K562 (cell line): ENCODE measurements around the gene SPTLC3. TPM values are rescaled to one million over a fixed set of nuclear protein-coding genes. Genes with fewer than 3 reads are reported as not detected.

Experiments
- ATAC-seq: fragments of 200-7000 bp; cut with Tn5 transposase; 3 replicates; pipeline ENCODE4 v1.9.1; 2020; ENCODE audit warnings: moderate library complexity
- BruUV-seq: library from RNA; stranded (reverse); fragments of 400-500 nt; replicated peaks from 2 replicates; lab custom pipeline; 2021; lab: Mats Ljungman, UMichigan
- CTCF ChIA-PET: fragments of 300-600 bp; formaldehyde crosslinking; extraction: SDS; loops from one replicate; lab custom pipeline; 2021; ENCODE audit warnings: low intra/inter-chr PET ratio; lab: Yijun Ruan, JAX
- POLR2A ChIA-PET: fragments of 300-600, 350-650 bp; sonication (Branson Sonifier 250); formaldehyde crosslinking; extraction: SDS; loops from one replicate; lab custom pipeline; 2021; ENCODE audit warnings: antibody characterized with exemption, inconsistent platforms; lab: Yijun Ruan, JAX
- DNase-seq, 4 experiments: peaks; one replicate each; pipeline versions ENCODE4 v3.0.0 to v3.0.0-alpha.2; 2011 to 2018; ENCODE audit warnings: low spot score in 3 of 4, mixed read lengths in 3 of 4; ENCODE audit errors: extremely low read depth in 1 of 4
- FAIRE-seq: peaks from 2 replicates; lab custom pipeline; 2011; peaks lifted over from hg19 to GRCh38; lab: Jason Lieb, UNC
- H2AFZ ChIP-seq: 2 replicates; pipeline ENCODE4 v1.6.0; 2011; ENCODE audit warnings: low read depth, low read length, control low read depth, inconsistent platforms
- H3K27ac ChIP-seq: fragments of 200-600 bp; 3 replicates; pipeline ENCODE4 v1.8.0; 2011; ENCODE audit warnings: low read depth, mild to moderate bottlenecking, control low read depth, inconsistent platforms, low read length, moderate library complexity, mixed read lengths; ENCODE audit errors: extremely low read depth
- H3K27me3 ChIP-seq, 2 experiments: fragments of 300-600 bp in 1 of 2; 2 replicates in 1 of 2; 3 replicates in 1 of 2; pipeline versions ENCODE4 v1.6.0 to v1.8.0; 2011; ENCODE audit warnings: inconsistent platforms in 2 of 2, low read length in 2 of 2, mild to moderate bottlenecking in 1 of 2, mixed read lengths in 1 of 2, moderate library complexity in 1 of 2; ENCODE audit not compliant: control insufficient read depth in 2 of 2, insufficient read depth in 2 of 2
- H3K36me3 ChIP-seq: fragments of 300-600 bp; 3 replicates; pipeline ENCODE4 v1.8.0; 2011; ENCODE audit warnings: mild to moderate bottlenecking, low read length, inconsistent platforms; ENCODE audit not compliant: control insufficient read depth, insufficient read depth
- H3K4me1 ChIP-seq, 2 experiments: fragments of 200-600 bp in 1 of 2; replicated peaks in 1 of 2; 2 replicates in 1 of 2; 3 replicates in 1 of 2; pipeline versions ENCODE4 v1.5.1 to v1.8.0; 2011; ENCODE audit warnings: inconsistent platforms in 2 of 2, low read length in 2 of 2, mild to moderate bottlenecking in 1 of 2, mixed read lengths in 1 of 2, moderate library complexity in 1 of 2; ENCODE audit not compliant: control insufficient read depth in 2 of 2, insufficient read depth in 2 of 2
- H3K4me2 ChIP-seq: 2 replicates; pipeline ENCODE4 v1.6.1; 2011; ENCODE audit warnings: low read length, control low read depth, inconsistent platforms, mixed read lengths; ENCODE audit not compliant: insufficient read depth
- H3K4me3 ChIP-seq: fragments of 200-600 bp; sonication (generic), shearing (Covaris generic); 2 replicates; pipeline ENCODE4 v1.5.1; 2016; ENCODE audit warnings: control low read depth, inconsistent platforms
- H3K79me2 ChIP-seq: fragments of 200-600 bp; 3 replicates; pipeline ENCODE4 v1.8.0; 2011; ENCODE audit warnings: low read length, inconsistent platforms; ENCODE audit not compliant: control insufficient read depth, insufficient read depth
- H3K9ac ChIP-seq, 2 experiments: 2 replicates each; pipeline versions ENCODE4 v1.6.0 to v1.6.1; 2011; ENCODE audit warnings: low read depth in 2 of 2, low read length in 2 of 2, control low read depth in 1 of 2, inconsistent platforms in 1 of 2, mild to moderate bottlenecking in 1 of 2, mixed read lengths in 1 of 2; ENCODE audit not compliant: insufficient read depth in 1 of 2
- H3K9me1 ChIP-seq: one replicate; pipeline ENCODE4 v1.6.0; 2011; ENCODE audit warnings: inconsistent platforms, mild to moderate bottlenecking, low read length, moderate library complexity; ENCODE audit not compliant: control insufficient read depth, insufficient read depth
- H3K9me3 ChIP-seq: replicated peaks from 2 replicates; pipeline ENCODE4 v1.5.1; 2011; ENCODE audit warnings: low read depth, low read length, inconsistent platforms; ENCODE audit not compliant: control insufficient read depth, insufficient read depth
- H4K20me1 ChIP-seq: replicated peaks from 2 replicates; pipeline ENCODE4 v1.6.1; 2011; ENCODE audit warnings: low read length, inconsistent platforms, mixed read lengths; ENCODE audit not compliant: control insufficient read depth, insufficient read depth
- CTBP1 ChIP-seq: fragments of 450-650 bp; IDR thresholded peaks from 2 replicates; pipeline ENCODE4 v1.6.1; 2016; ENCODE audit warnings: borderline replicate concordance
- HDAC6 ChIP-seq: IDR thresholded peaks from 2 replicates; pipeline ENCODE4 v1.6.1; 2012; ENCODE audit warnings: low read depth, mild to moderate bottlenecking, control low read depth, inconsistent platforms, low read length, moderate library complexity
- HNRNPL ChIP-seq: fragments of 200-400 bp; formaldehyde crosslinking; IDR thresholded peaks from 2 replicates; pipeline ENCODE4 v1.6.1; 2017; ENCODE audit warnings: low read depth, mild to moderate bottlenecking, low read length
- KDM5B ChIP-seq: fragments of 200-600 bp; sonication (generic); IDR thresholded peaks from 2 replicates; pipeline ENCODE4 v1.6.1; 2012; ENCODE audit warnings: low read depth, mild to moderate bottlenecking, moderate library complexity, low read length, control low read depth, inconsistent platforms; ENCODE audit not compliant: insufficient replicate concordance
- MTF1 ChIP-seq: fragments of 250-450 bp; sonication (Bioruptor Pico); IDR thresholded peaks from 2 replicates; pipeline ENCODE4 v1.9.0; 2021; ENCODE audit warnings: moderate library complexity, mild to moderate bottlenecking, inconsistent platforms, borderline replicate concordance
- RBM17 ChIP-seq: fragments of 200-400 bp; formaldehyde crosslinking; IDR thresholded peaks from 2 replicates; pipeline ENCODE4 v1.6.1; 2017; ENCODE audit warnings: low read depth, mild to moderate bottlenecking, low read length, borderline replicate concordance
- STAT5B ChIP-seq: fragments of 250-450 bp; sonication (Bioruptor Pico); IDR thresholded peaks from 2 replicates; pipeline ENCODE4 v1.8.0; 2021; ENCODE audit warnings: mild to moderate bottlenecking, inconsistent platforms
- ZNF165 ChIP-seq: fragments of 250-450 bp; sonication (Bioruptor Pico); IDR thresholded peaks from 2 replicates; pipeline ENCODE4 v1.4.0; 2020; ENCODE audit warnings: borderline replicate concordance
- ZNF324 ChIP-seq: fragments of 250-450 bp; sonication (Bioruptor Pico); IDR thresholded peaks from 2 replicates; pipeline ENCODE4 v1.4.0; 2020; ENCODE audit warnings: mild to moderate bottlenecking
- WGBS: fragments of 100-300 bp; shearing (Covaris generic); methylation state at CpG from one replicate; pipeline ENCODE4 v1.1.6; 2016; ENCODE audit warnings: low coverage, mixed read lengths; ENCODE audit not compliant: insufficient coverage; ENCODE audit errors: missing lambda C conversion rate; 5-methylcytosine and 5-hydroxymethylcytosine counted together
- in situ Hi-C: fragments of 300-500 bp; cut with MboI; formaldehyde crosslinking; loops from 4 replicates; pipeline ENCODE4 v1.15.0; 2018; ENCODE audit warnings: inconsistent platforms, mixed read lengths
- intact Hi-C: fragments of 100-400 bp; cut with micrococcal nuclease; formaldehyde crosslinking; loops from 2 replicates; pipeline ENCODE4 v1.14.2; 2022
- polyA plus RNA-seq, 8 experiments: library from polyadenylated mRNA; depleted of rRNA in 4 of 8; stranded (reverse) in 5 of 8; unstranded in 3 of 8; fragments of >200 nt; fragmentation: Nextera tagmentation in 2 of 8; fragmentation: Illumina TruSeq in 1 of 8; extraction: Ambion mirVana in 2 of 8; extraction: Trizol in 1 of 8; gene quantifications; 2 replicates each; pipeline versions ENCODE4 v1.2.1 to v1.2.3, GENCODE V29; 2011 to 2014; ENCODE audit warnings: inconsistent platforms in 1 of 8, missing spikeins in 1 of 8
- total RNA-seq, 7 experiments: library from RNA; depleted of rRNA in 6 of 7; stranded (reverse); fragments of >200 nt in 6 of 7; fragmentation: Illumina TruSeq in 2 of 7; extraction: Trizol in 2 of 7; gene quantifications; 2 replicates each; pipeline versions ENCODE4 v1.2.1 to v1.2.3, GENCODE V29; 2011 to 2021; ENCODE audit warnings: low replicate concordance in 1 of 7
- TF ChIP-seq, protein P1 (sequence below): IDR thresholded peaks from 3 replicates; pipeline ENCODE4 v1.6.1; 2011; ENCODE audit warnings: borderline replicate concordance, mild to moderate bottlenecking, moderate library complexity; ENCODE audit not compliant: insufficient read length; ENCODE audit errors: extremely low read depth
- TF ChIP-seq, protein P2 (sequence below): sonication (generic); formaldehyde crosslinking; IDR thresholded peaks from 2 replicates; pipeline ENCODE4 v1.8.0; 2022; ENCODE audit warnings: mild to moderate bottlenecking, low read depth, missing genetic modification reagents

SPTLC3 gene
- total and polyA plus RNA-seq, 9 of the 15 experiments (the other 6 are each of a cell fraction or from before 2014, with no cell fraction given), result not detected

- TF ChIP-seq ZNF165 (CRISPR knock-in tag) (no peak), MTF1 (CRISPR knock-in tag) (no peak)
Measured at GRCh38 chr20:13174402-13174801, 165.6 kb downstream of the SPTLC3 start (continued).

GRCh38 chr20:13180986-13181889, 172.5 kb downstream of the SPTLC3 start:
- DNase-seq (no peak), FAIRE-seq (no peak), ATAC-seq (no peak)
- BruUV-seq, result no TSS peak
- Histone ChIP-seq H3K4me3 (no peak overlapping the region), H3K9me1 (no peaks in the 10 kb centered on the region), H3K79me2 (no peaks in the 10 kb centered on the region), H3K4me1 (no peaks in the 10 kb centered on the region), H3K36me3 (no peaks in the 10 kb centered on the region), H3K27me3 (no peaks in the 10 kb centered on the region), H3K27ac (no peak overlapping the region), H3K9me3 (no peaks in the 10 kb centered on the region), H4K20me1 (no peaks in the 10 kb centered on the region), H2AFZ (no peak overlapping the region), H3K4me2 (no peak overlapping the region), H3K9ac (no peak overlapping the region)
- TF ChIP-seq RBM17 (no peak), HDAC6 (no peak), KDM5B (no peak), ZNF324 (CRISPR knock-in tag) (no peak), HNRNPL (no peak), CTBP1 (no peak), STAT5B (no peak)
- TF ChIP-seq, protein P1, sequence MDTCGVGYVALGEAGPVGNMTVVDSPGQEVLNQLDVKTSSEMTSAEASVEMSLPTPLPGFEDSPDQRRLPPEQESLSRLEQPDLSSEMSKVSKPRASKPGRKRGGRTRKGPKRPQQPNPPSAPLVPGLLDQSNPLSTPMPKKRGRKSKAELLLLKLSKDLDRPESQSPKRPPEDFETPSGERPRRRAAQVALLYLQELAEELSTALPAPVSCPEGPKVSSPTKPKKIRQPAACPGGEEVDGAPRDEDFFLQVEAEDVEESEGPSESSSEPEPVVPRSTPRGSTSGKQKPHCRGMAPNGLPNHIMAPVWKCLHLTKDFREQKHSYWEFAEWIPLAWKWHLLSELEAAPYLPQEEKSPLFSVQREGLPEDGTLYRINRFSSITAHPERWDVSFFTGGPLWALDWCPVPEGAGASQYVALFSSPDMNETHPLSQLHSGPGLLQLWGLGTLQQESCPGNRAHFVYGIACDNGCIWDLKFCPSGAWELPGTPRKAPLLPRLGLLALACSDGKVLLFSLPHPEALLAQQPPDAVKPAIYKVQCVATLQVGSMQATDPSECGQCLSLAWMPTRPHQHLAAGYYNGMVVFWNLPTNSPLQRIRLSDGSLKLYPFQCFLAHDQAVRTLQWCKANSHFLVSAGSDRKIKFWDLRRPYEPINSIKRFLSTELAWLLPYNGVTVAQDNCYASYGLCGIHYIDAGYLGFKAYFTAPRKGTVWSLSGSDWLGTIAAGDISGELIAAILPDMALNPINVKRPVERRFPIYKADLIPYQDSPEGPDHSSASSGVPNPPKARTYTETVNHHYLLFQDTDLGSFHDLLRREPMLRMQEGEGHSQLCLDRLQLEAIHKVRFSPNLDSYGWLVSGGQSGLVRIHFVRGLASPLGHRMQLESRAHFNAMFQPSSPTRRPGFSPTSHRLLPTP, result no peak
- TF ChIP-seq, protein P2, sequence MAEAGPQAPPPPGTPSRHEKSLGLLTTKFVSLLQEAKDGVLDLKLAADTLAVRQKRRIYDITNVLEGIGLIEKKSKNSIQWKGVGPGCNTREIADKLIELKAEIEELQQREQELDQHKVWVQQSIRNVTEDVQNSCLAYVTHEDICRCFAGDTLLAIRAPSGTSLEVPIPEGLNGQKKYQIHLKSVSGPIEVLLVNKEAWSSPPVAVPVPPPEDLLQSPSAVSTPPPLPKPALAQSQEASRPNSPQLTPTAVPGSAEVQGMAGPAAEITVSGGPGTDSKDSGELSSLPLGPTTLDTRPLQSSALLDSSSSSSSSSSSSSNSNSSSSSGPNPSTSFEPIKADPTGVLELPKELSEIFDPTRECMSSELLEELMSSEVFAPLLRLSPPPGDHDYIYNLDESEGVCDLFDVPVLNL, result no peak
- intact Hi-C loops (no loop called here), in situ Hi-C loops (no loop called here)
- POLR2A ChIA-PET, result no interaction called here
- CTCF ChIA-PET, result no interaction called here
- 2% methylated on average over 7 of the region's 7 CpGs for WGBS
